Astrocyte of the hippocampus (primary cell): ENCODE results near the gene ADGRF1.

ENCODE experiments used
- DNase-seq: peaks from one replicate; pipeline ENCODE4 v3.0.0; 2011; ENCODE audit warnings: low read depth, low spot score

The ADGRF1 gene

DNA sequence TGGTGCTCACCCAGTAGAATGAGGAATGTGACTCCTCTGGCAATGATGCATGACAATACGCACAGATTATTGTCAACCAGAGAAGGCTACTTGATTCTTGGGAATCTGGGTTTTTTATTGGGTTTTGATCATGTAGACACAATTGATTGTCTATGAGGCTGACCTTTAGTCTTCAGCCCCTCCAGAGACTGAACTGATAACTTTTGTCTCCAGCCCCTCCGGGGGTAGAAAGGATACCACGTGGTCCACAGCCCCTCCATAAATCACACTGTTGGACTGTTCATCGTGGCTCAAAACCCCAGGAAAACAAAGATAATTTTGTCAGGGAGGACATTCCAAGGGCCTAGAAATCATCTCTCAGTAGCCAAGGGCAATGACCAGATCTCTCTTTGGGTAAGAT lies 62.9 kb downstream of the ADGRF1 start:
- no peak for DNase-seq

DNA sequence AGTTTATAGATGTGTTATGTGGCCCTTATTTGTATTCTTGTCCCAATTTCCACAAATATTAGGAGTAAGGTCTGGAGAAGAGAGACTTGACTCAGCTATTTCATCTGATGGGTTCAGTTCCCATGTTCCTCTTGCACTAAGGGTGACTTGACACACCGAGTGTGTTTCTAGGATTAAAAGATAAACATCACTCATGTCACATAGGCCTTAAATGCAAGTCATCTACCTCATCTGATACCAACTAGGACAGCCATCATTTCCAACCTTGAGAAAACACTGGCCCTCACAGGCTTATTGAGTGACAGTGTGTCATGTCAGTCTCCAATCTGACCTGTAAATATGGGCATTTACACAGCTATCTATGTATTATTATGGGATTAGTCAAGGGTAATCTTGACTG lies 67.3 kb downstream of the ADGRF1 start:
- DNase-seq: no peak

DNA sequence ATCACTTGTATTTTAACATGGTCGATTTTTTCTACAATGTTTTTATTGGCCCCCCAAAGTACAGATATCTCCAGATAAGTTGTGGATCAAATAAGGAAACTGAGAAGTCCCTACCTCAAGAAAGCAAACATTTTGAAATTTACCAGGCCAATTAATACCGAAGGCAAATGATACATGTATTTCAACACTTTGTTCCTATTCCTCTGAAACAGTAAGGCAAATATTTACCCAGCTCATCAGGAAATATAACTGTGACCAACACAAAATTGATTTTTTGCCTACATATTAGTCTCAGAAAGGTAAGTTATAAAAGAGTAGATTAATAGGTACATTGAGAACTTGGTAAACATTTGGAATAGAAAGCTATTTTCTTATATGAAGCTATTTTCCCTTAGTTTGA lies 69.1 kb downstream of the ADGRF1 start:
- DNase-seq: no peak

GRCh38 chr6:46972531-46972930 lies 69.6 kb downstream of the ADGRF1 start:
- no peak for DNase-seq

DNA sequence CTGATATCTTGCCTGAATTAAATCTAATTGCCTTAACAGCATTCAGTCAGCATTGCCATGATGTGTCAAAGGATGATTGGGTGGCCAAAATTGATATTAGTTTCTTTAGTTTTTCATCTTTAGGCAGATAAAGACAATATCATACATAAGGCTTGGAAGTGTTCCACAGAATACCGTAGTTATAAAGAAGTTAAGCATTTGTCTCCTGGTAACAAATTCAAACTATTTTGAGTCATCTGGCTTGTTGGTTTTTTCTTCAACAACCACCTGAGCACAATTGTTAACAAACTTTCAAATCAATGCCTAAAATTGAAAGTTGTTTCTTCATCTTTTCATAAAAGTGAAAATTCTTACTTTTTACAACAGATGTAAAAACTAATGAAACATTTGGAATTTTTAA lies 72.9 kb downstream of the ADGRF1 start:
- DNase-seq: no peak

DNA sequence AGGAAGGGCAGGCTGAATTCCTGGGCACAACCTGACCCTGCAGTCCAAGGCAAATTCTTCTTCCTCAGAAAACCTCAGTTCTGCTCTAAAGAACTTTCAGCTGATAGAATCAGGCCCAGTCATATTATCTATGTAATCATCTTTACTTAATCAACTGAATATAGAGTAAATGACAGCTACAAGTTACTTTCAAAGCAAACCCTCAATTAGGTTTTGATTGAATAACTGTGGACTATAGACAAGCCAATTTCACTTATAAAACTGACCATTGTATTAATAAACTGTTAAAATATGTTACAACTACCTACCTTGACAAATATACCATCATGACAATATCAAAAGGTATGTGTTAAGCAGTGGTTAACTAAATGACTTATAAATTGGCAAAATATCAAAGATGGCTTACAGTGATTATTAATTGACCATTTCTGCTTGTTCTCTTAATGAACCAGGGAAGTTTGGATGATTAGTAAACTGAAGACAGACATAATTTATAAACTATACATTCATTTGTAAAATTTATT lies 74.2 kb downstream of the ADGRF1 start:
- DNase-seq: no peak

DNA sequence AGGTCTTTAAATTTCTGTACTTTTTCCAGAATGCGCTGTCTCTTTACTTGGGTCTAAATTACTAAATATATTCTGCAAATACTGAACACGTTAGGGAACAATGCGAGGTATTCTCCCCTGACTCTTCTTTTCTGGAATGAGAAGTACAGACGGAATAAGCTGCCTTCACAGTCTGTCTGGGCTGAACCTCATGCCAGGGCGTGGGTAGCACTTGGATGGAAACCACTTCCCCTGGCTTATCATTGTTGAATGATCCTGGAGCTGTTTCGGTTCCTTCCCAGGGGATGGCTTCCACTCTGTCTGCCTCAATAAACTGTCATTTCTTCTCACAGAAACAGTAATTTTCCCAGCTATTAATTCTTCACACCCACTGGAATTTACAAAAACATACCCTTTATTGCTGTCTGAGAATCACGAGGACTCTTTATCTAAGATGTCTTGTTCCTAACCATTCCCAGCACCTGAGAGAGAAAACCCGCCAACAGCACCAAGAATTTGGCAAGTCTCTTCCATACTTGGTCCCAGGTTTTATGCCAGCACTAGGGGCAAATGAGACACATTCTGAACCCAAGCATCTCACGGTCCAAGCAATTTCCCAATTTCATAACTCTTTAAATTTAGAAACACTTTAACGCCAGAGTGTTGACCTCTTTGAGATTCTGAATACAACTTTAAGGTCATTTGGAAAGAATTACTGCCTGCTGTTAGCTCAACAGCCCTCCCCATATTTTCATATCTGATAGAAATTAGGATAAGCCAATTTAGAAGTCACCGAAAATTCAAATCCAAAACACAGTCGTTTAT lies 77.2 kb downstream of the ADGRF1 start:
- peak; percentile 10 for DNase-seq

GRCh38 chr6:46963626-46964025 lies 78.5 kb downstream of the ADGRF1 start:
- DNase-seq: peak; percentile 37

DNA sequence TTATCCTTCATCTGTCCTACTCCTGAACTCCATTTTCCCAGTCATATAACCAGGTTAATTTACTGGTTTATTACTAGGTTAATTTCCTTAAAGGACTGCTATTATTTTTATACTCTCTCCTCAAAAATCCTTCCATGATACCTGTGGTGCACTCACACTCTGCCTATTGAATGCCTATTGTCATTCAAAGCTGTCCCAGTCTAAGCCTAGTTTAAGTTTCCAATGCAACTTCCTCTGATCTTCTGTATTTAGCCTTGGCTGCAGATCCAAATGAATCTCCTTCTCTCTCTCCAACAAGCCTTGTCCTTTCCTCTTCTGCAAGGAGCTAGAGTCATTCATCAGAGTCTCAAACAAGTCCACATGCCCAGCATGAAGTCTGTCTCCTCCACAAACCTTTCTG lies 79.1 kb downstream of the ADGRF1 start:
- DNase-seq: no peak

- DNase-seq: no peak
Measured at GRCh38 chr6:46961711-46962110, 80.4 kb downstream of the ADGRF1 start.

DNA sequence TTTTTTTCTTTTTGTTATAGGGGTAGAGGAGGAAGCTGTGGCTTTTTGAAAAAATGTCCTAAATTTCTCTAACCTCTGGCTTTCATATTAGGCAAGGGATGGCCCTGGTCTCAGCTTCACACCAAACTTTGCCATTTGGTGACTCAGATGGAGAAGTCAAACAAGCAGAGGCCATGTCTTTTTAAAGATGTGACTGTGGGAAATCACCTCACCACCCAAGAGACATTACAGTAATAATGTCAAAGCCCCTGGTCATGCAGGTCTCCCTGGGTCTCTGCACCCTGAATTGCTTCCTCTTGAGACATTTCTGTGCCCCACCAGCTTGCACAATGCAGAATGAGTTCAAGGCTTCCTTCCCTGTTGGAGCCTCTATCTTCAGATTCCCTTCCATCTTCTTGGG lies 80.9 kb downstream of the ADGRF1 start:
- DNase-seq: no peak

- no peak for DNase-seq
Measured at GRCh38 chr6:46959419-46959818, 82.7 kb downstream of the ADGRF1 start.

DNA sequence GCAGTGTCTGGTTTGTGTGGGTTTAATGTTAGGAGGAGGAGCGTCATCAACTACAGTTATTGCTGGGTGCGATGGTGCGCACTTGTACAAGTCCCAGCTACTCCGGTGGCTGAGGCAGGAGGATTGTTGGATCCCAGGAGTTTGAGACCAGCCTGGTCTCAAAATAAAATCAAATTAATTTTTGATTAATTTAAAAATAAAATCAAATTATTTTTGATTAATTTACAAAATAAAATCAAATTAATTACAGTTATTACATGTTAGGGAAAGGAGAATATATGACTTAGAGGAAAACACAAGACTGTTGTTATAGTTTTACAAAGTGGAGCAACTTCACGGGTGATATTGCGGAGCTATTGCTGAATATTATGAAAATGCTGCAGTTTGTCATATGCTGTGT lies 85.7 kb downstream of the ADGRF1 start:
- DNase-seq: no peak

- DNase-seq: no peak
Measured at GRCh38 chr6:46954837-46955451, 87.2 kb downstream of the ADGRF1 start.

- DNase-seq: no peak
Measured at GRCh38 chr6:46953921-46954320, 88.2 kb downstream of the ADGRF1 start.

DNA sequence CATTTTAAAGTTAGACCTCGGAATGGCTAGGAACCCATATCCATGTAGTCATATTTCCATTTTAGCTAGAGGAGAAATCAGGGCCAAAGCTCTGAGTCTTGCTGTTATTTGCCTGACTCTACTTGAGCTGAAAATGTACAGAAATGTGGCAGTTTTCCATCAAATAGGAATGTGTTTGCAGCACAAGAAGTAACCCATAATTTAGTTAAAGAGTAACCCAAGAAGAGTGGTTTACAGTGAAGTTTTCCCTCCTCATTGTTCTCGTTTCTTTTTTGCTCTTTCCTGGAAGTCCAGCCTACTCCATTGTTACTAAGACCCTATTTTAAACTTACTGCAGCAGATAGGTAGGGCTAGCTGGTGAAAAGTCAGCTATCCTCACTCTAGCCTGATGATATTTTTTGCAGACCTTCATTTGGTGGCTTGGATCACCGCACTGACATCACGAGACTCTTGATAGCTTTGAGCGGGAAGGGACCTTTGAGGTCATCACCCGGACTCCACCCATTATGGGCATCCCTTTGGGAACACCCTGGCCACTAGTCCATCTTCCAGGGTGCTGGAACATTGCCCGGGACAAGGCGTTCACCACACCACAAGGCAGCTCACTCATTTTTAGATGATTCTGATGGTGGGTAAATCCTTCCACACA lies 92.4 kb downstream of the ADGRF1 start:
- DNase-seq: no peak

DNA sequence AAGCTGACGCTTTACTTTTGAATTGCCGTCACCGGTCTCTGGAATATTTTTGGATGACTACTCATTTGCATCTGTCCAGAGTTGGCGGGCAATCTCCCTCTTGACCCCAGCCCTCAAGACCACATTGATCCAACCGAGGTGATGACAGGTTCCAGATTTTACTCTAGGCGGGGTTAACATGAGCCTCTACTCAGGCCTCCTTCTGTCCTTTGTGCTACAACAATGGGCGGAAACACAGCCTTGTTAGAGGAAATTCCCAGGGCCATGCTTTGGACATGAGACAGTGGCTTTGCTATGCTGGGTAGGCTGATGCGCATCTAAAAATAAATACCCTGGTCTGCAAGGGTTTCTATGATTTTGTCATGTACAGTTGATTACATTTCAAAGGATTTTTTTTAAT lies 93.4 kb downstream of the ADGRF1 start:
- DNase-seq: no peak
